ENCODE data around the gene DEPDC1B. TPM values are rescaled to one million over a fixed set of nuclear protein-coding genes. Genes with fewer than 3 reads are reported as not detected.

DEPDC1B gene
- polyA plus RNA-seq, 1 donor from 2014 or later: 7.1 TPM

DNA sequence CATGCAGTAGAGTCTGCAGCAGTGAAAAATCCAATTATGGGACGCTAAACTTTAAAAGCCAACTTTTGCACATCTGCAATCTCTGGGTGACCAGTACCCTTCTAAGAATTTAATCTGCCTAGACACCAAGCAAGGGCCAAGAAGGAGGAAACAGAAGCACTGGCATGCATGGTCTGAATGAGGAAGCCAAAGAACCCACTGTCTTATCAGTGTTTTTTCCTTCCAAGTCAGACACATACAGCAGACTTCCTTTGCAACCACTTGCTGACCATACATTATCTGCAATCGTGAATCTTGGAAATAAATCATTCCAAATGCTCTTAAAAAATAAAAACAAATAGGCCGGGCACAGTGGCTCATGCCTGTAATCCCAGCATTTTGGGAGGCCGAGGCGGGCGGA, 65.9 kb downstream of the DEPDC1B start:
- no peak overlapping the region for H3K4me2 ChIP-seq (ENCODE audit: low read length)
- H3K9me2 ChIP-seq (ENCODE audit: insufficient read depth, low read length): no peaks in the 10 kb centered on the region
- no peak overlapping the region for H3K27ac ChIP-seq (ENCODE audit: low read length)
- H3K9ac ChIP-seq (ENCODE audit: low read length): no peak overlapping the region
- H3K79me2 ChIP-seq (replicated peaks; ENCODE audit: insufficient read depth, low read length): no peaks in the 10 kb centered on the region
- TF ChIP-seq SMC3 (conservative IDR thresholded peaks at IDR 0.05; ENCODE audit: poor library complexity) (no peak), TAF1 (IDR thresholded peaks at IDR 0.05; ENCODE audit: low read depth) (no peak), MXI1 (conservative IDR thresholded peaks at IDR 0.05; ENCODE audit: poor library complexity, severe bottlenecking) (no peak), POLR2AphosphoS5 (IDR thresholded peaks at IDR 0.05) (no peak), REST (IDR thresholded peaks at IDR 0.05; ENCODE audit: borderline replicate concordance) (no peak), EP300 (conservative IDR thresholded peaks at IDR 0.05; ENCODE audit: poor library complexity, severe bottlenecking) (no peak), EZH2 (IDR thresholded peaks at IDR 0.05; ENCODE audit: borderline replicate concordance, insufficient read depth, low read length, poor library complexity, severe bottlenecking) (no peak), RAD21 (conservative IDR thresholded peaks at IDR 0.05) (no peak)
- TF ChIP-seq, protein P1, sequence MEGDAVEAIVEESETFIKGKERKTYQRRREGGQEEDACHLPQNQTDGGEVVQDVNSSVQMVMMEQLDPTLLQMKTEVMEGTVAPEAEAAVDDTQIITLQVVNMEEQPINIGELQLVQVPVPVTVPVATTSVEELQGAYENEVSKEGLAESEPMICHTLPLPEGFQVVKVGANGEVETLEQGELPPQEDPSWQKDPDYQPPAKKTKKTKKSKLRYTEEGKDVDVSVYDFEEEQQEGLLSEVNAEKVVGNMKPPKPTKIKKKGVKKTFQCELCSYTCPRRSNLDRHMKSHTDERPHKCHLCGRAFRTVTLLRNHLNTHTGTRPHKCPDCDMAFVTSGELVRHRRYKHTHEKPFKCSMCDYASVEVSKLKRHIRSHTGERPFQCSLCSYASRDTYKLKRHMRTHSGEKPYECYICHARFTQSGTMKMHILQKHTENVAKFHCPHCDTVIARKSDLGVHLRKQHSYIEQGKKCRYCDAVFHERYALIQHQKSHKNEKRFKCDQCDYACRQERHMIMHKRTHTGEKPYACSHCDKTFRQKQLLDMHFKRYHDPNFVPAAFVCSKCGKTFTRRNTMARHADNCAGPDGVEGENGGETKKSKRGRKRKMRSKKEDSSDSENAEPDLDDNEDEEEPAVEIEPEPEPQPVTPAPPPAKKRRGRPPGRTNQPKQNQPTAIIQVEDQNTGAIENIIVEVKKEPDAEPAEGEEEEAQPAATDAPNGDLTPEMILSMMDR (IDR thresholded peaks at IDR 0.05; ENCODE audit: poor library complexity, severe bottlenecking): no peak
- no peaks in the 10 kb centered on the region for H3K36me3 ChIP-seq (ENCODE audit: insufficient read depth, low read length)
- H2AFZ ChIP-seq (ENCODE audit: low read depth, low read length): no peak overlapping the region
- H3F3A ChIP-seq (ENCODE audit: insufficient read depth, low read length, poor library complexity, severe bottlenecking): no peaks in the 10 kb centered on the region
- H3K9me3 ChIP-seq (ENCODE audit: low read length): no peaks in the 10 kb centered on the region
- H3K27me3 ChIP-seq (ENCODE audit: insufficient read depth, low read depth, low read length): no peaks in the 10 kb centered on the region
- no peaks in the 10 kb centered on the region for H4K20me1 ChIP-seq (ENCODE audit: insufficient read depth)
- H3K4me3 ChIP-seq (ENCODE audit: low read length): no peak overlapping the region

- H2AFZ ChIP-seq (ENCODE audit: low read depth, low read length): no peak overlapping the region
- H3K27me3 ChIP-seq (ENCODE audit: insufficient read depth, low read depth, low read length): no peaks in the 10 kb centered on the region
- no peaks in the 10 kb centered on the region for H3K79me2 ChIP-seq (replicated peaks; ENCODE audit: insufficient read depth, low read length)
- TF ChIP-seq EZH2 (IDR thresholded peaks at IDR 0.05; ENCODE audit: borderline replicate concordance, insufficient read depth, low read length, poor library complexity, severe bottlenecking): no peak
- TF ChIP-seq MXI1 (conservative IDR thresholded peaks at IDR 0.05; ENCODE audit: poor library complexity, severe bottlenecking): no peak
- no peak for TF ChIP-seq REST (IDR thresholded peaks at IDR 0.05; ENCODE audit: borderline replicate concordance)
- no peak for TF ChIP-seq SMC3 (conservative IDR thresholded peaks at IDR 0.05; ENCODE audit: poor library complexity)
- TF ChIP-seq POLR2AphosphoS5 (IDR thresholded peaks at IDR 0.05): no peak
- TF ChIP-seq EP300 (conservative IDR thresholded peaks at IDR 0.05; ENCODE audit: poor library complexity, severe bottlenecking): no peak
- TF ChIP-seq RAD21 (conservative IDR thresholded peaks at IDR 0.05): no peak
- no peaks in the 10 kb centered on the region for H3F3A ChIP-seq (ENCODE audit: insufficient read depth, low read length, poor library complexity, severe bottlenecking)
- no peak overlapping the region for H3K9ac ChIP-seq (ENCODE audit: low read length)
- no peak overlapping the region for H3K27ac ChIP-seq (ENCODE audit: low read length)
- H3K4me2 ChIP-seq (ENCODE audit: low read length): no peak overlapping the region
- no peaks in the 10 kb centered on the region for H4K20me1 ChIP-seq (ENCODE audit: insufficient read depth)
- H3K36me3 ChIP-seq (ENCODE audit: insufficient read depth, low read length): no peaks in the 10 kb centered on the region
- no peak overlapping the region for H3K4me3 ChIP-seq (ENCODE audit: low read length)
- no peaks in the 10 kb centered on the region for H3K9me3 ChIP-seq (ENCODE audit: low read length)
- H3K9me2 ChIP-seq (ENCODE audit: insufficient read depth, low read length): no peaks in the 10 kb centered on the region
Observed at GRCh38 chr5:60633341-60633740, 66.6 kb downstream of the DEPDC1B start.

Data from neural cell (in vitro differentiated cells).